Activated naive CD8-positive, alpha-beta T cell treated with anti-CD3 and anti-CD28 coated beads, Interleukin-2, amount 50 U/mL, for 16 hours (primary cell): ENCODE data around the gene DDX54.
"Not testable (repeated sequence)": the region's sequence is repeated elsewhere in the genome, so short reads cannot be mapped to it uniquely, and the experiment has no call there.

Source experiments
- DNase-seq: peaks from one replicate; pipeline ENCODE4 v3.0.0-alpha.2; 2020; ENCODE audit warnings: low read depth, low spot score

The DDX54 gene

DNA sequence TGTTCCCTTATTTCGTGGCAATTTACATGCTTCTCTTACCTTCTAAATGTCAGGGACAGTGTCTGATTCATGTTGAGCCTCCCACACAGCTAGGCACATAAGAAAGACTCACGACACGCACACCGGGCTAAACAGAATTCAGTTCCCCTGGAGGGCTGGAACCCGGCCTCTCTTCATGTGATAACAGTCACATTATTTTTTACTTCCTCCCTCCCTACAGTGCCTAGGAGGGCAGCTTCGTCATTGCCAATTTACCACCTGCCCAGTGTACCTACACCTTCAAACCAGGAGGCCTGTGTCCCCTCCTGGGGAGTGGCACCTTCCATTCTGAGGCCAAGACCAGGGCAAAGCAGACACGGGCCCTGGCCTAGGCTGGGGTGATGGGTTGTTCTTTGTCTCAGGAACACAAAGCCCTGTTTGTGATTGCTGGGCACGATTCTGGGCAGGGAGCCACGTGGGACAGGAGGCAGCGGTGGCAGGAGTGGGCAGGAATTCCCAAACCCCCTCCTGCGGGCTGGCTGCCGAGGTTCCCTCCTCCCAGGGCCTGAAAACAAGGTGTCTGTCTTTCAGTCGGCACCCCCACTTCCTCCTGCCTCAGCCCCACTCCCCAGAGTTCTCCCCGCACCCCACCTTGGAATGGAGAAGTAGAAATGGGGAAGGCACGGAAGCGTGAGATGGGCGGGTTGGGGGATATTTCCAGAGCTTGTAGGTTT lies 42.9 kb downstream of the DDX54 start:
- no peak for DNase-seq

DNA sequence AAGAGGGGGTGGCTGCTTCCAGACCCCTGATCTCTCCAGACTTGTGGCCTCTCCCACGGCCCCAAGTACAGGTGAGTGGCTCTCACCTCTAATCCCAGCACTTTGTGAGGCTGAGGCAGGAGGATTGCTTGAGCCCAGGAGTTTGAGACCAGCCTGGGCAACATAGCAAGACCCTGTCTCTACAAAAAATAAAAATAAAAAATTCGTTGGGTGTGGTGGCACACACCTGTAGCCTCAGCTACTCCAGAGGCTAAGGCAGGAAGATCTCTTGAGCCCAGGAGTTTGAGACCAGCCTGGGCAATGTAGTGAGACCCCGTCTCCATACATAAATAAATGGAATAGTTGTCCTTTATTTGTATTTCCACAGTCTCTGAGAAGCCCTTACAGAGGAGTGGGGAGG lies 43.6 kb downstream of the DDX54 start:
- not testable (repeated sequence) for DNase-seq

GRCh38 chr12:113140706-113141105 lies 44.6 kb downstream of the DDX54 start:
- no peak for DNase-seq

- DNase-seq = no peak
Measured at GRCh38 chr12:113138826-113139225, 46.5 kb downstream of the DDX54 start.

GRCh38 chr12:113137861-113138783 lies 47.2 kb downstream of the DDX54 start:
- no peak for DNase-seq

DNA sequence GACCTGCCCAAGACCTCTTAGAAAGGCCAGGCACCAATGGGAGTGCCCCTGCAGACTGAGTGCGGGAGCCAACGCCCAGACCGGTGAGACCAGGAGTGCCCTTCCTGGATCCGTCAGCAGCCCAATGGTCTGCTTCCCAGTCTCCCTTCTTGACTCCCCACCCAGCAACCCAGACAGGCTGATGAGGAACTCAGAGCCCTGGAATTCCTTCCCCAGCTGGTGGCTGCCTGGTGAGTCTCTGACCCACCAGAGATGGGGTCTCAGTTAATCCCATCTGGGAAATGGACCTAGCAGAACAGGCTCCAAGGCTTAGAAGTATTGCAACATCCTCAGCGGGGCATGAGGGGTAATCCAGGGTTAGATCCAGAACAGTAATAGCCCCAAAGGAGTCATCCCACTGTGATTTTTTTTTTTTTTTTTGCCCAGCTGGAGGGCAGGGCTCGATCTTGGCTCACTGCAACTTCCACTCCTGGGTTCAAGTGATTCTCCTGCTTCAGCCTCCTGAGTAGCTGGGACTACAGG lies 48.2 kb downstream of the DDX54 start:
- DNase-seq = no peak

DNA sequence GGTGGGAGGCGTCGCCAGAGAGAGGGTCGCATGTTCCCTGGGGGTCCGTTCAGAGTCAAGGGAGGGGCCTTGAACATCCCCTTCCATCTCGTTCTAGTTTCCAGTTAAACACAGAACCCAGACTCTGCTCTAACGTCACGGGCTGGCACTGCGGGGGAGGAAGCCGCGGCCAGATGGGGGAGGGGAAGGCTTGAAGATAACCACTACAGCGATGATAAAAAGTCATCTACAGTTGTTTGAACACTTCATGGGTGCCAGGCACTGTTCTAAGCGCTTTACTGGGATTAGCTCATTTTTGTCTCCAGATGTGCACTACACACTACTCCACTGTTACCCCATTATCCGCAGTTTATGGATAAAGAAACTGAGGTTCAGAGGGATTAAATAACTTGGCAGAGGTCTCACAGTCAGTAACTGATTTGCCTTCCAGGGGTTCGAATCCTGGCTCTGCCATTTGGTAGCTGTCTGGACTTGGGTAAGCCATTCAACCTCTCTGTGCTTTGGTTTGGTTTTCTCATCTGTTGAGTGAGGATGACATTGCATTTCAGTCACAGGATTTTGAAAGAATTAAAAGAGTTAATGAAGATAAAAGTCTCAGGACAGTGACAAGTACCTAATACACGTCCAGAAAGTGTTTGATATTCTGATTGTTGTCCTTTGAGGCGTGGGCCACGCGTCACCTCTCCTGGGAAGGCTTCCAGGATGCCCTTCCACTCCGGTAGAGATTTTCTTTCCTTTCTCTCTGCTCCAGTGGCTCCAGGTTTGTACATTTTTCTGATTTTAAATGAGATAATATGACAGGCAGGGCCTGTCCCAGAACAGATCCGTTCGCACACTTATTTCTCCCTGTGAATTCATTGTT lies 48.9 kb downstream of the DDX54 start:
- peak; percentile 11 for DNase-seq

DNA sequence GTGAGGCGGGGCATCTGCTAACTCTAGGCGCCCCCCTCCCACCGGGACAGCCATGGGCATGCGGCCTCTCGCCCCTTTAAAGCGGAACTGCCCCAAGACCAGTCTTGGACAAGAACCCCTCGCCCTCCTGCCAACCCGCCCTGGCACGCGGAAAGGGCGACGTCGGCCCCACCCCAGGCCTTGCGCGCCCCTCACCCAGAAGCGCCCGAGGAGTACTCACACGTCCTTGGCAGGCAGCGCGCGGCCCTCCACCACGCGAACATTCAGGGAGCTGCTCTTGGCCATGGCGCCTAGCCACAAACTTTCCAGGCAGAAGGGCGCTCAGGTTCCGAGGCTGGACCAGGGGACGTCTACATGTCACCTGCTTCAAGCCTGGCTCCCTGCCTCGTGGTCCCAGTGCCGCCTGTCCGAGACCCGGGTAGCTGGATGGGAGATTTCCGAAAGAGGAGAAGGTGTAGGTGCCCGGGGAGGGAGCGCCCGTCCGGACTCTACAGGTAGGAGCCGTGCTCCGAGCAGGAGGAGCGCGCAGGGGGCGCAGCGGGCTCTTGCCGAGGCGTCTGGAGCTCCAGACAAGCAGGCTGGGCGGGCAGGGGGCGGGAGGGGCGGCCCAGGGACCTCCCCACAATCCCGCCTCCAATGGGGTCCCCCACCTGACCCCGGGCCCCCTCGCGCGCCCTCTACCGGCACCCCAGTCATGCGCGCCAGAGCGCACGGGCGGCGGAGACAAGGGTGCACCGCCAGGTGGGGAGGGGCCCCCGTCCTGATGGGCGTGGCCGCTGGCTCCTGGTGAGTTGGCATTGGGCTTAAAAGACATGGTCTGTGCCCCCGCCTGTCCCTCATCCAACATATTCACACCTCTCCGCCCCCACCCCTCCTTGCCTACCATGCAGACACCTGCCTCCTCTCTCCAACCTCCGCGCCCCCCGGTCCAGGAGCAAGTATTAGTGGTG lies 49.8 kb downstream of the DDX54 start, which contains the start of gene RASAL1:
Gene RASAL1 (minus strand): TSS at position 584 of the 950 bp plus-strand sequence. CDS start 299 bp downstream, at position 285.
- peak; percentile 57 for DNase-seq

- no peak for DNase-seq
Measured at GRCh38 chr12:113134521-113134951, 50.7 kb downstream of the DDX54 start.

- DNase-seq = no peak
Measured at GRCh38 chr12:113134071-113134470, 51.2 kb downstream of the DDX54 start.

GRCh38 chr12:113133666-113134065 lies 51.6 kb downstream of the DDX54 start:
- no peak for DNase-seq

DNA sequence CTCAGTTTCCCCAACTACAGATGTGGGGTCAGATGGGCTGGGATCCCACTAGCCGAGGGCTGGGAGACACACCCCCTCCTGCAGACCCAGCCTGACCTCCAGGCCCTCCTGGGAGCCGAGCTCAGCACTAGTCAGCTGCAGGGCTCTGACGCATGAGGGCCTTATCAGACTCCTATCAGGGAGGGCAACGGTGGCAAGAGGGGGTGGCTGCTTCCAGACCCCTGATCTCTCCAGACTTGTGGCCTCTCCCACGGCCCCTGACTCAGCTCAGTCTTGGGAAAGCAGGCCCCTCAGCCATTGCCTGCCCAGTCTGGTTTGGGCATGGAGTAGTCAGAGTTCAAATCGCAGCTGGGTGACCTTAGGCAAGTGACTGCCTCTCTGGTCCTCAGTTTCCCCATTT lies 52.2 kb downstream of the DDX54 start:
- DNase-seq = no peak

DNA sequence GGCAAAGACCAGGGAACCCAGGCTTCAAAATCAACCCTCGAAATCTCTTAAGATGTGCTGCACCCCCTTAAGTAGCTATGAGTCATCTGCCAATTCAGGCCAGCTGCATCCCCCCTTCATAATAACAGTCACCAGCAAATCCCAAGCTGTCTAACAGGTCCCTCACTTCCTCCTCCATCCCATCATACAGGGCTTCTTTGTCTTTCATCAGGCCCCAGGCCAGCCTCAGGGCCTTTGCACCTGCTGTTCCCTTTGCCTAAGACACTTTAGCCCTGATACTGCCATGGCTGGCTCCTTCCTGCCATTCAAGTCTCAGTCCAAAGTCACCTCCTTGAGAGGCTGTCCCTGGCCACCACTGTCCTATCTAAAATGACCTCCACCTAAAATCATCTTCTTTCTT lies 53.7 kb downstream of the DDX54 start:
- DNase-seq = no peak

- DNase-seq = no peak
Measured at GRCh38 chr12:113130457-113131135, 54.7 kb downstream of the DDX54 start.

DNA sequence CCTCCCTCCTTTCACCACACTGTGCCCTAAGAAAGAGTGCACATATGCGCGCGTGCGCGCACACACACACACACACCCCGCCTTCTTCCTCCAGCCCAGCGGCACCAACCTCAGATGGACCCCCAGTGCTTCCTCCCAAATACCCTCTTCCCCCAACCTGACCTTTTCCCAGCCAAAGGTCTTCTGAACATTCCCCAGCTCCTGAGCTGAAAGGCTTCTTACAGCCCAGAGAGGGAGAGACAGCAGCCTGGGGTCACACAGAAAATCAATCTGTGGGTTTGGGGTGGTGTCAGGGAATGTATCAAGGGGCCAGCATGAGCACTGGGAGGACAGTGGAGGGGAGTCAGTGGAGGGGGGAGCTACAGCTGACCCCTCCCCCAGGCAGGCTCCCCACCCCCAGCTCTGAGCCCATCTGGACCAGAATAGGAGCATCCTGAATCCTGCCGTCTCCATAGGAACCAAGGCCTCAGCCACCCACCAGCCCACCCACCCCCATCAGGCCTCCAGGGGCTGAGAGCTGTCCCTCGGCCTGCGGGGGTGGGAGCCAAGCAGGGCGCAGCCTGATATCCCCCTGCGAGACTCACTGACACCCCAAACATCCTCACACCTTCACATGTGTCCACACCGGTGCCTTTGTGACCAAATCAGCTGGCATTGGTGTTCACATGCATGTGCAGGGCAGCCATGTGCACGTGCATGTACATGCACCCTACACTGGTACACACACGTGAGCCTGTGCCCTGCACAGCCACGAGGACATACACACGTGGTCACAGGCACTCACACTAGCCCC lies 55.4 kb downstream of the DDX54 start:
- DNase-seq = no peak

DNA sequence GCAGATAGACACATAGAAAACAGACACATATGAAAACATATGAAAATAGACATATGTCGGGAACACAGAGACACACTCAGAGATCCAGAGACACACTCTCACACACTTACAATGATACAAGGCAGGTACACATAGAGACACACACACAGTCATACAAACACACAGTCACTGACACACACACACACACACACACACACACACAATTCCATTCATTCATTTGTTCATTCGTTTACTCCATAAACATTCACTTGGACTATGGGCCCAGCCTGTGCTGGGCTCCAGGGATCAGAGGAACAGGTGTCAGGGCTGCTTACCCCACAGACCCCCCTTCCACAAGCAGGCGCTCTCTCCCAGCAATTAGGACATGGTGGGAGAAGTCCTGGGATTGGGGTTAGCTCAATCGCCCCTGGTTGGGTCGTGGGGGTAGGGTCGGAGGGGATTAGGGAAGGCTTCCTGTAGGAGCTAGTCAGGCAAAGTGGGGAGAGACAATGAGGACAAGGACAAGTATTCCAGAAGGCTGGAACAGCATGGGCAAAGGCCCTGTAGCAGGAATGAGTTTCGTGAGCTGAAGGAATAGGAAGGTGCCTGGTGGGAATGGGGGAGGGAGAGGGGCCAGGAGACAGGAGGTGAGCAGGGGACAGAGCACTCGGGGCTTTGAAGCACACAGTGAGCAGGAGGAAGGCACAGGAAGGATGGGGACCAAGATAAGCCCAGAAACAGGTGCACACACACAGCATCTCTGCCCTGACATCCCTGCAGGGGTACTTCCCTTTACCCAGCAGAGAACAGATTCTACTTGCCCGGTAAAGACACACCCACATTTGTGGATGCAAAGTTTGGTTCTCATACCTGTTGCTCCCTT lies 56.2 kb downstream of the DDX54 start:
- no peak for DNase-seq

GRCh38 chr12:113127791-113128199 lies 57.5 kb downstream of the DDX54 start:
- DNase-seq = no peak
